Mammary epithelial cell (primary cell): ENCODE data around the gene DPAGT1.

Source experiments
- EZH2 ChIP-seq: IDR thresholded peaks from 2 replicates; pipeline ENCODE4 v1.6.1; 2012; ENCODE audit warnings: low read length, inconsistent platforms, borderline replicate concordance
- TF ChIP-seq, protein P1 (sequence below), 2 donors: IDR thresholded peaks in 1 of 2; conservative IDR thresholded peaks in 1 of 2; 2 replicates each; pipeline ENCODE4 v1.5.1; 2011 to 2012; ENCODE audit warnings: inconsistent platforms in 2 of 2, low read length in 2 of 2, mild to moderate bottlenecking in 2 of 2, control low read depth in 1 of 2, low read depth in 1 of 2; ENCODE audit not compliant: insufficient read depth in 1 of 2; ENCODE audit errors: extremely low read depth in 1 of 2

DNA sequence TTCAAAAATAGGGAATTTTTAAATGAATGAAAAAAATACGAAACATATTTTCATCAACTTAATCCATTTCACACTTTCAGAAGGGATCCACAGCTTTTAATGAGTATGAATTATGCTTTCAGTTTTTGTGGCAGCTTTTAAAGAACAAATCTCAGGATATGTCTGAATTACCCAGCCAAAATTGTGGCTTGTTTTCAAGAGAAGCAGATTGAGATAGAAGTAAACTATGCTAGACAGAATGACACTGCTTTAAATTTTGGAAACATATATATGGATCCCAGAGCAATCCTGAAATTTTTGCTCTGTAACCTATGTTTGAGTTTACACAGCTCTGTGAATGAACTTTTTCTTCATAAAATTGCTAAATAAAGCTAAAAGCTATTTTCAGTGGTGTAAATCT lies 17.3 kb upstream of the DPAGT1 start:
- TF ChIP-seq, protein P1, sequence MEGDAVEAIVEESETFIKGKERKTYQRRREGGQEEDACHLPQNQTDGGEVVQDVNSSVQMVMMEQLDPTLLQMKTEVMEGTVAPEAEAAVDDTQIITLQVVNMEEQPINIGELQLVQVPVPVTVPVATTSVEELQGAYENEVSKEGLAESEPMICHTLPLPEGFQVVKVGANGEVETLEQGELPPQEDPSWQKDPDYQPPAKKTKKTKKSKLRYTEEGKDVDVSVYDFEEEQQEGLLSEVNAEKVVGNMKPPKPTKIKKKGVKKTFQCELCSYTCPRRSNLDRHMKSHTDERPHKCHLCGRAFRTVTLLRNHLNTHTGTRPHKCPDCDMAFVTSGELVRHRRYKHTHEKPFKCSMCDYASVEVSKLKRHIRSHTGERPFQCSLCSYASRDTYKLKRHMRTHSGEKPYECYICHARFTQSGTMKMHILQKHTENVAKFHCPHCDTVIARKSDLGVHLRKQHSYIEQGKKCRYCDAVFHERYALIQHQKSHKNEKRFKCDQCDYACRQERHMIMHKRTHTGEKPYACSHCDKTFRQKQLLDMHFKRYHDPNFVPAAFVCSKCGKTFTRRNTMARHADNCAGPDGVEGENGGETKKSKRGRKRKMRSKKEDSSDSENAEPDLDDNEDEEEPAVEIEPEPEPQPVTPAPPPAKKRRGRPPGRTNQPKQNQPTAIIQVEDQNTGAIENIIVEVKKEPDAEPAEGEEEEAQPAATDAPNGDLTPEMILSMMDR (conservative IDR thresholded peaks at IDR 0.05 in 1 of 2, IDR thresholded peaks at IDR 0.05 in 1 of 2; ENCODE audit: extremely low read depth in 1 of 2, insufficient read depth in 1 of 2, low read depth in 1 of 2, low read length in 2 of 2): no peak
- no peak for TF ChIP-seq EZH2
